Measurements from ENCODE around the gene PPP2R2C.

PPP2R2C gene

GRCh38 chr4:6393066-6393465, 79.3 kb downstream of the PPP2R2C start:
- ChIA-PET CTCF (no interaction called here), POLR2A (no interaction called here)
- Histone ChIP-seq H3K36me3 (ENCODE audit: control insufficient read depth in 2 of 2, insufficient read depth in 1 of 2, low read length in 2 of 2) (no peaks in the 10 kb centered on the region), H3K4me3 (ENCODE audit: low read depth, low read length) (no peak overlapping the region), H3K27ac (ENCODE audit: extremely low read depth, low read depth, low read length) (no peak overlapping the region), H3K9me3 (ENCODE audit: control insufficient read depth, insufficient read depth, low read depth, low read length) (no peaks in the 10 kb centered on the region), H3K4me1 (ENCODE audit: control insufficient read depth, insufficient read depth, low read length) (no peaks in the 10 kb centered on the region)
- TF ChIP-seq ZSCAN23 (tag by site-specific recombination; IDR thresholded peaks at IDR 0.05) (no peak), CTCF (tag by site-specific recombination; IDR thresholded peaks at IDR 0.05) (no peak)

DNA sequence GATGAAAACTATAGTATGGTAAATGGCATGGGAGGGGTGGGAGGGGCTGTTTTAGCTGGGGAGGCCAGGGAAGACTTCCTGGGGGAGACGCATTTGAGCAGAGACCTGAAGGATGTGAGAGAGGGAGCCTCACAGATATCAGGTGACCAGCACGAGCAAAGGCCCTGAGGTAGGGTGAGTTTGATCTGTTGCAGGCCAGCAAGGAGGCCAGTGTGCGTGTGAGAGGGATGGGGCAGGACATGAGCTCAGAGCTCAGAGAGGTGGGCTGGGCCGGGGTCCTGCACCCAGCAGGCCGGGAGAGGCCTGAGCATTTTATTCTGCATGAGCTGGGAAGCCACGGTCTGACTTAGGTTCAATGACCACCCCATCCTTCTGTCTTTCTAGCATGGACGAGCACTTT, 80.0 kb downstream of the PPP2R2C start:
- Histone ChIP-seq H3K36me3 (ENCODE audit: control insufficient read depth in 2 of 2, insufficient read depth in 1 of 2, low read length in 2 of 2) (no peaks in the 10 kb centered on the region), H3K4me3 (ENCODE audit: low read depth, low read length) (no peak overlapping the region), H3K4me1 (ENCODE audit: control insufficient read depth, insufficient read depth, low read length) (no peaks in the 10 kb centered on the region), H3K27ac (ENCODE audit: extremely low read depth, low read depth, low read length) (no peak overlapping the region), H3K9me3 (ENCODE audit: control insufficient read depth, insufficient read depth, low read depth, low read length) (no peaks in the 10 kb centered on the region)
- CTCF ChIA-PET: no interaction called here
- TF ChIP-seq ZNF623 (tag by site-specific recombination; IDR thresholded peaks at IDR 0.05) (peak; percentile 89), ZNF157 (tag by site-specific recombination; IDR thresholded peaks at IDR 0.05) (no peak), KLF10 (tag by site-specific recombination; IDR thresholded peaks at IDR 0.05) (no peak)
- POLR2A ChIA-PET: no interaction called here

- H3K4me1 ChIP-seq (ENCODE audit: control insufficient read depth, insufficient read depth, low read length): no peaks in the 10 kb centered on the region
- ChIA-PET POLR2A (no interaction called here), CTCF (no interaction called here)
- no peaks in the 10 kb centered on the region for H3K36me3 ChIP-seq (ENCODE audit: control insufficient read depth in 2 of 2, insufficient read depth in 1 of 2, low read length in 2 of 2)
- no peaks in the 10 kb centered on the region for H3K9me3 ChIP-seq (ENCODE audit: control insufficient read depth, insufficient read depth, low read depth, low read length)
- H3K4me3 ChIP-seq (ENCODE audit: low read depth, low read length): no peak overlapping the region
- H3K27ac ChIP-seq (ENCODE audit: extremely low read depth, low read depth, low read length): no peak overlapping the region
- TF ChIP-seq, protein P1, sequence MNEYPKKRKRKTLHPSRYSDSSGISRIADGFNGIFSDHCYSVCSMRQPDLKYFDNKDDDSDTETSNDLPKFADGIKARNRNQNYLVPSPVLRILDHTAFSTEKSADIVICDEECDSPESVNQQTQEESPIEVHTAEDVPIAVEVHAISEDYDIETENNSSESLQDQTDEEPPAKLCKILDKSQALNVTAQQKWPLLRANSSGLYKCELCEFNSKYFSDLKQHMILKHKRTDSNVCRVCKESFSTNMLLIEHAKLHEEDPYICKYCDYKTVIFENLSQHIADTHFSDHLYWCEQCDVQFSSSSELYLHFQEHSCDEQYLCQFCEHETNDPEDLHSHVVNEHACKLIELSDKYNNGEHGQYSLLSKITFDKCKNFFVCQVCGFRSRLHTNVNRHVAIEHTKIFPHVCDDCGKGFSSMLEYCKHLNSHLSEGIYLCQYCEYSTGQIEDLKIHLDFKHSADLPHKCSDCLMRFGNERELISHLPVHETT (tag by site-specific recombination; IDR thresholded peaks at IDR 0.05): no peak
- TF ChIP-seq ZNF426 (tag by site-specific recombination; IDR thresholded peaks at IDR 0.05) (no peak), ZNF366 (tag by site-specific recombination; conservative IDR thresholded peaks at IDR 0.05) (no peak), GLIS1 (tag by site-specific recombination; IDR thresholded peaks at IDR 0.05) (no peak)
Measured at GRCh38 chr4:6391852-6392188, 80.6 kb downstream of the PPP2R2C start.

GRCh38 chr4:6391186-6391851, 81.1 kb downstream of the PPP2R2C start:
- Histone ChIP-seq H3K4me1 (ENCODE audit: control insufficient read depth, insufficient read depth, low read length) (no peaks in the 10 kb centered on the region), H3K9me3 (ENCODE audit: control insufficient read depth, insufficient read depth, low read depth, low read length) (no peaks in the 10 kb centered on the region), H3K27ac (ENCODE audit: extremely low read depth, low read depth, low read length) (no peak overlapping the region), H3K4me3 (ENCODE audit: low read depth, low read length) (no peak overlapping the region), H3K36me3 (ENCODE audit: control insufficient read depth in 2 of 2, insufficient read depth in 1 of 2, low read length in 2 of 2) (no peaks in the 10 kb centered on the region)
- CTCF ChIA-PET: no interaction called here
- TF ChIP-seq ZSCAN30 (tag by site-specific recombination; IDR thresholded peaks at IDR 0.05): no peak
- TF ChIP-seq, protein P2, sequence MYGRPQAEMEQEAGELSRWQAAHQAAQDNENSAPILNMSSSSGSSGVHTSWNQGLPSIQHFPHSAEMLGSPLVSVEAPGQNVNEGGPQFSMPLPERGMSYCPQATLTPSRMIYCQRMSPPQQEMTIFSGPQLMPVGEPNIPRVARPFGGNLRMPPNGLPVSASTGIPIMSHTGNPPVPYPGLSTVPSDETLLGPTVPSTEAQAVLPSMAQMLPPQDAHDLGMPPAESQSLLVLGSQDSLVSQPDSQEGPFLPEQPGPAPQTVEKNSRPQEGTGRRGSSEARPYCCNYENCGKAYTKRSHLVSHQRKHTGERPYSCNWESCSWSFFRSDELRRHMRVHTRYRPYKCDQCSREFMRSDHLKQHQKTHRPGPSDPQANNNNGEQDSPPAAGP (tag by site-specific recombination; IDR thresholded peaks at IDR 0.05): 0 out of 2 replicates have a peak, but pooled peaks have one; percentile 38
- TF ChIP-seq ZNF341 (tag by site-specific recombination; IDR thresholded peaks at IDR 0.05; ENCODE audit: low read depth): peak; percentile 62
- TF ChIP-seq KLF1 (tag by site-specific recombination; IDR thresholded peaks at IDR 0.05): peak; percentile 42
- POLR2A ChIA-PET: no interaction called here
